Stimulated activated naive CD8-positive, alpha-beta T cell treated with anti-CD3 and anti-CD28 coated beads, Interleukin-15, Interleukin-2, amounts not matched to agents 100 U/mL and 50 U/mL, for 24 hours (primary cell): ENCODE results near the gene STAU1.
"Not testable (repeated sequence)": the region's sequence is repeated elsewhere in the genome, so short reads cannot be mapped to it uniquely, and the experiment has no call there.

Experiments
- ATAC-seq: fragments of 150-1000 bp; cut with Tn5 transposase; one replicate; pipeline ENCODE4 v1.10.0; 2021
- DNase-seq: peaks from one replicate; pipeline ENCODE4 v3.0.0; 2021

The STAU1 gene

GRCh38 chr20:49187851-49188641, at the start of gene STAU1:
STAU1 (minus strand) TSS chr20:49188334; CDS start chr20:49166201, 22,133 bp downstream.
- DNase-seq: peak; percentile 95
- ATAC-seq: peak; percentile 98

GRCh38 chr20:49237531-49237930, 49.4 kb upstream of the STAU1 start:
- ATAC-seq (no peak), DNase-seq (no peak)

DNA sequence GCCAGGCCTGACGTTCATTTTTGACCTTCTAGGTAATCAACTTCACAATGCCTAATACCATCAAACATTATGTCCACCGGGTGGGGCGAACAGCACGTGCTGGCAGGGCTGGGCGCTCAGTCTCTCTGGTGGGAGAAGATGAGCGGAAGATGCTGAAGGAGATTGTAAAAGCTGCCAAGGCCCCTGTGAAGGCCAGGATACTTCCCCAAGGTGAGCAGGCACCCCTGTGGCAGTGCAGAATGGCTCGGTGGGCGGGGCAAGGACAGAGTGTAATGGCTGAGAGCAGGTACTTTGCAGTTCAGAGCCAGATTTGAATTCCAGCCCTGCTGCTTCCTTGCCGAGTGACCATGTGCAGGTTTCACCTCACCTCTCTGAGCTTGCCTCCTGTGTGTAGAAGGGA, 48.2 kb upstream of the STAU1 start:
- ATAC-seq (no peak), DNase-seq (no peak)

- ATAC-seq: no peak
- DNase-seq: no peak
Measured at GRCh38 chr20:49234831-49235230, 46.7 kb upstream of the STAU1 start.

DNA sequence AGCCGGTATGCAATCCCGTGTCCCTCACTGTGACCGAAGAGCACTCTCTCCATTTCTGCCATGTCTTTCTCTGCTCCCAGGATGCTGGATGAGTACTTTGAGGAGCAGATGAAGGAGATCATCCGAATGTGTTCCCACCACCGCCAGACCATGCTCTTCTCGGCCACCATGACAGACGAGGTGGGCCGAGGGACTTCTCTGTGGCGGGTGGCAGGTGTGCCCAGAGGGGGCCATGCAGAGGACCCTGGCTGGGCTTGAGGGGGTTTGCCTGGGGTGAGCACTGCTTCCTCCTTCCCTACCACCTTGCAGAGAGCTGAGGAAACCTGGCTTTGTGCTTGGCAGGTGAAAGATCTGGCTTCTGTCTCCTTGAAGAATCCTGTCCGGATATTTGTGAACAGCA, 45.1 kb upstream of the STAU1 start:
- no peak for DNase-seq
- no peak for ATAC-seq

GRCh38 chr20:49231471-49231870, 43.3 kb upstream of the STAU1 start:
- ATAC-seq (no peak), DNase-seq (no peak)

GRCh38 chr20:49230561-49231133, 42.5 kb upstream of the STAU1 start:
- DNase-seq (no peak), ATAC-seq (no peak)

DNA sequence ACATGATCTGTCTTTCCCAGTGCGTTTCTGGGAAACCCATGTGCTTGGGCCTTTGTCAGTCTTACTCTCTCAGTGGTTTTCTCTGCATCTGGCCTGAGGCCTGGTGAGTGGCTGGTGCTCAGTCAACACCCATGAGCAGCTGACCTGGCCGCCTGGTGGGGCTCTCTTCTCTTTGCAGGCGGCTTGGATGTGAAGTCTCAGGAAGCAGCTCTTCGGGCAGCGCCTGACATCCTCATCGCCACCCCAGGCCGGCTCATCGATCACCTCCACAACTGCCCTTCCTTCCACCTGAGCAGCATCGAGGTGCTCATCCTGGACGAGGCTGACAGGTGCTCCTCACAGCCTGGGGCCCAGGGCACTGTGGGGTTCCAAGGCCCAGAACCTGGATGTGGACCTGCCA, 41.9 kb upstream of the STAU1 start:
- DNase-seq (no peak), ATAC-seq (no peak)

- no peak for DNase-seq
- no peak for ATAC-seq
Measured at GRCh38 chr20:49229381-49229780, 41.2 kb upstream of the STAU1 start.

DNA sequence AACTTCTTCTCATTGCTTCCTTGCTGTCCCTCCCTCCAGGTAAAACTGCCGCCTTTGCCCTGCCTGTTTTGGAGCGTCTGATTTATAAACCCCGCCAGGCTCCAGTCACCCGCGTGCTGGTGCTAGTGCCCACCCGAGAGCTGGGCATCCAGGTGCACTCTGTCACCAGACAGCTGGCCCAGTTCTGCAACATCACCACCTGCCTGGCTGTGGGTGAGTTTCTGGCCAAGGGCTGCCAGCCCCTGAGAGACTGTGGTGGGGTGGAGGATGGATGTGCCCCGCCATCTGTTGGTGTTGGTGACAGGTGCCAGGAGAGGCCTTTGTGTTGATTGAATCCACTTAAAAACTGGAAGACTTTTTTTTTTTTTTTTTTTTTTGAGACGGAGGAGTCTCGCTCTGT, 40.5 kb upstream of the STAU1 start:
- ATAC-seq (no peak), DNase-seq (no peak)

DNA sequence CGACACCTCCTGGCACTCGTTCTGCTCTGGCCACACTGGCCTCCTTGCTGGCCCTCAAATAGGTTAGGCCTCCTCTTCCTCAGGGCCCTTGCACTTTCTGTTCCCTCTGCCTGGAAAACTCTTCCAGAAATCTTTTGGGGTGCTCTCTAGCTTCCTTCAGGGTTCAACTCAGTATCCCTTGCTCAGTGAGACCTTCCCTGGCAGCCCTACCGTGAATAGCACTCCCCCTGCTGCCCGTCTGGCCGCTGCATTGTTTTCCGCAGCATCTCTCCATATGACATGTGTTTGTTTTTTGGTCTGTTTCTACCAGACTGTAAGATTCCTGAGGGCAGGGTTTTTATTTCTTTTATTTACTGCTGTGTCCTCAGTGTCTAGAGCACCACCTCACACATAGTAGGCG, 37.8 kb upstream of the STAU1 start:
- DNase-seq: no peak
- no peak for ATAC-seq

DNA sequence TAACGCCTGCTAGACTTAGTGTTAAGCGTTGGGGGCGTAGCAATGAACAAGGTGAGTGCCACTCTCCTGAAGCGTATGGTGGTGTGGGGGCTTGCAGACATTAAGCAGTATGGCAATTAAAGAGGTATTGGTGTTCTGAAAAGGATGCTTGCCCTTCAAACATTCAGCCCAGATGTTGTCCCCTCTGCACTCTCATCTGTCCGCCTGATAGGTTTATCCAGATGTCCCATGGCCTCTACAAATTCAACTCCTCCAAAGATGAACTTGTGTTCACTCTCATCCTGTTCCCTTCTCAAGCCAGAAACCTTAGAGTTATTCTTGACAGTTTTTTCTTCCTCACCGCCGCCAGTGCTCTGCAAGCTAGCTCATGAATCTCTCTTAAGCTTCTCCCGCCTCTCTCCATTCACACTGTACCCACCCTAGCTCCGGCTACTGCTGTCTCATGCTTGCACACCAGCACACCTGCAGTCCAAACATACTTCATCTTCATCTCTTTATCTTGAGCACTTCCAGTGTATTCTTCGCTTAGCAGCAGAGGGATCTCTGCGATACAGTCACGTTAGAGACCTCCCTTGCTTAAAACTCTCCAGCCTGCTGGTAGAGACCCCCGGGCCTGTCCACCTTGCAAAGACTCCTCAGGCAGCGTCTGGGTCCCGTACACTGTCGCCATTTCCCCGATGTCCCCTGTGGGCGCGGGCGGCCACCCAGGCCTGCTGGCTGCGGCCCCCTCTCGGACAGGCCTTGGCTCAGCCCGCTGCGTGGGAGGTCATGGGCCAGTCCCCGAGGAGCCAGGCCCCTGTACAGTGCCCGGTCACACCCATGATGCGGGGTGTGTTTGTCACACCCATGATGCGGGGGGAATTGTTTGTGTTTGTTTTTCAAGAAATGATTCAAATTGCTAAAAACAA, 32.0 kb upstream of the STAU1 start:
- DNase-seq (no peak), ATAC-seq (no peak)

DNA sequence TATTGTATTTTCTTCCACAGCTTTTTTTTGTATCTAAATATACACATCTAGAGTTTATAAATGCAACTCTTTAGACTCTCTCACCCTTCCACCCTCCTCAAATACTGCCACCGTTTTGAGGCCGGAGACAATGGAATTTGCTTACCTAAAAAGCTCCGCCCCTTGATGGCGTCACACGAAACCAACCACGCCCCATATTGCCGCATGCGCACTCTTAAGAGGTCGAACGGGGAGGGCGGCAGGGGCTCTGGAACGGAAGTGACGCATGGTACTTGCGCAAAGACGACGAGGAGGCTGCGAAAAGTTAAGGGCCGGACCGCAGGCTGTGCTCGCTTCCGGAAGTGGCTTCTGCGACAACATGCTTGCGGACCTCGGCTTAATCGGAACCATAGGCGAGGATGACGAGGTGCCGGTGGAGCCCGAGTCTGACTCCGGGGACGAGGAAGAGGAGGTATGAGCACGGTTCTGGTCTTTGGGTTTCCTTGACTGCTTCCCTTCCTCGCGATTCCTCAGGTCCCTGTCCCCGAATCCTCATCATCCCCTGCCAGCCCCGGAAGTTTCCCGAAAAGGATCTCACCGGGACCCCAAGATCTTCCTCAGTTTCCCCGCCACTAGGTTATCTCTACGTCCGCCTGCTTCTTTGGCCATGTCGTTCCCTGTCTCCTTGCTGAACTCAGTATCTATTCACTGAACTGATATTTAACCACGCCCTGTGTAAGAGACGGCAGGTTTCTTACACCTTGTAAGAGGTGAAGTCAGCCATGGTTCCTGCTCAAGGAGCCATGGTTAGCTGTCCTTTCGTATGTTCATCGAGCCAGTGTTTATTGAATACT, 31.2 kb upstream of the STAU1 start, which contains the start of gene DDX27:
Gene DDX27, plus strand, starts transcription at position 326 of the 833 bp plus-strand sequence. Its CDS starts 33 bp downstream, at position 359.
- ATAC-seq (peak; percentile 93), DNase-seq (peak; percentile 96)

DNA sequence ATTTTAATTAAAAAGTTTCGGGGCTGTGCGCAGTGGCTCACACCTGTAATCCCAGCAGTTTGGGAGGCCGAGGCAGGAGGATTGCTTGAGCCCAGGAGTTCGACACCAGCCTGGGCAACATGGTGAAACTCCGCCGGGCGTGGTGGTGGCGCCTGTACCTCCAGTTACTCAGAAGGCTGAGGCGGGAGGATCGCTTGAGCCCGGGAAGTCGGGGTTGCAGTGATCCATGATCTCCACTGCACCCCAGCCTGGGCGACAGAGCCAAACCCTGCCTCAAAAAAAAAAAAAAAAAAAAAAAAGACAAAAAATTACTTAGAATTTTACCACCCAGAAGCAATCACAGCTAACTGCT, 30.6 kb upstream of the STAU1 start:
- not testable (repeated sequence) for ATAC-seq
- DNase-seq: peak; percentile 31

GRCh38 chr20:49216991-49217578, 29.0 kb upstream of the STAU1 start:
- ATAC-seq (peak; percentile 69), DNase-seq (peak; percentile 98)

GRCh38 chr20:49215232-49215631, 27.1 kb upstream of the STAU1 start:
- DNase-seq (no peak), ATAC-seq (no peak)

- ATAC-seq: no peak
- no peak for DNase-seq
Measured at GRCh38 chr20:49214571-49214970, 26.4 kb upstream of the STAU1 start.

GRCh38 chr20:49210757-49211110, 22.6 kb upstream of the STAU1 start:
- ATAC-seq: no peak
- DNase-seq: no peak

- no peak for ATAC-seq
- DNase-seq: no peak
Measured at GRCh38 chr20:49210101-49210756, 22.1 kb upstream of the STAU1 start.

GRCh38 chr20:49207076-49207475, 18.9 kb upstream of the STAU1 start:
- peak; percentile 34 for DNase-seq
- ATAC-seq: peak; percentile 57

DNA sequence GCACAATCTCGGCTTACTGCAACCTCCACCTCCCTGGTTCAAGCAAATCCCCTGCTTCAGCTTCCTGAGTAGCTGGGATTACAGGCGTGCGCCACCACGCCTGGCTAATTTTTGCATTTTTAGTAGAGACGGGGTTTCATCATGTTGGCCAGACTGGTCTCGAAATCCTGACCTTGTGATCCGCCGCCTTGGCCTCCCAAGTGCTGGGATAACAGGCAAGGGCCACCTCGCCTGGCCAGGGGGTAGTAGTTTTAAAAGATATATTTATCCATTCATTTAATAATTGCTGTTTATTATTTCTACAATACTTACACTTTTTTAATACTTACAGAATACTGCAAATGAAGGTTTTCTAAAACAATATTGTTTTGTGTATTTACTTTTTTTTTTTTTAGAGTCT, 15.6 kb upstream of the STAU1 start:
- no peak for DNase-seq
- ATAC-seq: no peak
